Sigmoid colon (tissue), 4 donors: Measurements from ENCODE around the gene CCL1.

Experiments
- CTCF ChIP-seq, 4 experiments: fragments of 450-650 bp in 3 of 4; fragments of 200-600 bp in 1 of 4; IDR thresholded peaks; one replicate each; pipeline ENCODE4 v1.5.1; 2016 to 2019; ENCODE audit warnings: antibody characterized with exemption in 4 of 4, mild to moderate bottlenecking in 3 of 4, moderate library complexity in 2 of 4
- EP300 ChIP-seq, 4 donors: sonication (generic); formaldehyde crosslinking; IDR thresholded peaks; one replicate each; pipeline ENCODE4 v1.6.1; 2017; ENCODE audit warnings: antibody characterized with exemption in 4 of 4
- POLR2A ChIP-seq, 2 donors: fragments of 450-650 bp; IDR thresholded peaks; one replicate each; pipeline ENCODE4 v1.6.1; 2016; ENCODE audit warnings: antibody characterized with exemption in 2 of 2, mild to moderate bottlenecking in 2 of 2, moderate library complexity in 2 of 2
- POLR2AphosphoS5 ChIP-seq, 4 donors: sonication (generic); formaldehyde crosslinking; IDR thresholded peaks; one replicate each; pipeline ENCODE4 v1.6.1; 2017; ENCODE audit warnings: antibody characterized with exemption in 4 of 4

- TF ChIP-seq CTCF (IDR thresholded peaks at IDR 0.05) (no peak), POLR2AphosphoS5 (IDR thresholded peaks at IDR 0.05) (no peak), POLR2A (IDR thresholded peaks at IDR 0.05) (no peak), EP300 (IDR thresholded peaks at IDR 0.05) (no peak)
Observed at GRCh38 chr17:34370376-34370996, 7.5 kb upstream of the CCL1 start.
